ENCODE data around the gene IL7R. TPM values are rescaled to one million over a fixed set of nuclear protein-coding genes. Genes with fewer than 3 reads are reported as not detected.

The IL7R gene
- total and polyA plus RNA-seq, 2 of the 13 experiments (the other 11 are each of a cell fraction or from before 2014, with no cell fraction given): not detected

DNA sequence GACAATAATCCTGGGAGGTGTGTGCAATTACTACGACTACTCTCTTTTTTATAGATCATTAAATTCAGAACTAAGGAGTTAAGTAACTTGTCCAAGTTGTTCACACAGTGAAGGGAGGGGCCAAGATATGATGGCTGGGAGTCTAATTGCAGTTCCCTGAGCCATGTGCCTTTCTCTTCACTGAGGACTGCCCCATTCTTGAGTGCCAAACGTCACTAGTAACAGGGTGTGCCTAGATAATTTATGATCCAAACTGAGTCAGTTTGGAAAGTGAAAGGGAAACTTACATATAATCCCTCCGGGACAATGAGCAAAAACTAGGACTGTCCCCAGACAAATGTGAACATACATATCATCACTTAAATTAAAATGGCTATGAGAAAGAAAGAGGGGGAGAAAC is 20.2 kb downstream of the IL7R start:
- Histone ChIP-seq H3K9me3 (ENCODE audit: low read length) (no peaks in the 10 kb centered on the region), H3K27me3 (ENCODE audit: control insufficient read depth in 1 of 2, insufficient read depth in 2 of 2, low read length in 2 of 2) (no peaks in the 10 kb centered on the region), H3K36me3 (replicated peaks in 1 of 2; ENCODE audit: control insufficient read depth in 1 of 2, insufficient read depth in 2 of 2, low read length in 2 of 2) (no peaks in the 10 kb centered on the region), H3K9ac (ENCODE audit: insufficient read depth, low read depth, low read length) (no peak overlapping the region), H3K4me2 (ENCODE audit: low read depth, low read length) (no peak overlapping the region), H4K20me1 (ENCODE audit: insufficient read depth, low read length) (no peaks in the 10 kb centered on the region), H3K4me1 (ENCODE audit: insufficient read depth, low read length) (no peaks in the 10 kb centered on the region), H3K4me3 (replicated peaks in 1 of 3; ENCODE audit: insufficient read depth in 1 of 3, low read depth in 2 of 3, low read length in 3 of 3) (no peak overlapping the region), H3K27ac (ENCODE audit: extremely low read length, insufficient read depth, low read length) (no peak overlapping the region), H2AFZ (ENCODE audit: low read length) (no peak overlapping the region), H3K79me2 (ENCODE audit: insufficient read depth, low read length) (no peaks in the 10 kb centered on the region)
- intact Hi-C loops (cut with micrococcal nuclease; ENCODE audit: unreplicated experiment): no loop called here
- DNase-seq (ENCODE audit: low spot score) (no peak), ATAC-seq (no peak), FAIRE-seq (no peak)
- CTCF ChIA-PET (ENCODE audit: low intra/inter-chr PET ratio, low total read pairs): no interaction called here
- no TSS peak for BruUV-seq (replicated peaks)
- TF ChIP-seq ZNF790 (CRISPR knock-in tag; IDR thresholded peaks at IDR 0.05; ENCODE audit: borderline replicate concordance) (no peak), CBX5 (CRISPR knock-in tag; IDR thresholded peaks at IDR 0.05; ENCODE audit: borderline replicate concordance) (no peak), MBNL3 (CRISPR knock-in tag; conservative IDR thresholded peaks at IDR 0.05) (no peak), NR2F2 (IDR thresholded peaks at IDR 0.05; ENCODE audit: borderline replicate concordance, low read depth) (no peak), SALL1 (CRISPR knock-in tag; IDR thresholded peaks at IDR 0.05) (no peak)
- TF ChIP-seq, protein P1, sequence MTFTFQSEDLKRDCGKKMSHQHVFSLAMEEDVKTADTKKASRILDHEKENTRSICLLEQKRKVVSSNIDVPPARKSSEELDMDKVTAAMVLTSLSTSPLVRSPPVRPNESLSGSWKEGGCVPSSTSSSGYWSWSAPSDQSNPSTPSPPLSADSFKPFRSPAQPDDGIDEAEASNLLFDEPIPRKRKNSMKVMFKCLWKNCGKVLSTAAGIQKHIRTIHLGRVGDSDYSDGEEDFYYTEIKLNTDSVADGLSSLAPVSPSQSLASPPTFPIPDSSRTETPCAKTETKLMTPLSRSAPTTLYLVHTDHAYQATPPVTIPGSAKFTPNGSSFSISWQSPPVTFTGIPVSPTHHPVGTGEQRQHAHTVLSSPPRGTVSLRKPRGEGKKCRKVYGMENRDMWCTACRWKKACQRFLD (CRISPR knock-in tag; IDR thresholded peaks at IDR 0.05; ENCODE audit: borderline replicate concordance): no peak
- POLR2A ChIA-PET: no interaction called here
- WGBS (ENCODE audit: low lambda C conversion rate): 4% methylated on average over 3 of the region's 3 CpGs
- in situ Hi-C loops (cut with HindIII; ENCODE audit: extremely low pct_ligation_motif_present, low pct_unique_long_range_greater_than_20kb): no loop called here

DNA sequence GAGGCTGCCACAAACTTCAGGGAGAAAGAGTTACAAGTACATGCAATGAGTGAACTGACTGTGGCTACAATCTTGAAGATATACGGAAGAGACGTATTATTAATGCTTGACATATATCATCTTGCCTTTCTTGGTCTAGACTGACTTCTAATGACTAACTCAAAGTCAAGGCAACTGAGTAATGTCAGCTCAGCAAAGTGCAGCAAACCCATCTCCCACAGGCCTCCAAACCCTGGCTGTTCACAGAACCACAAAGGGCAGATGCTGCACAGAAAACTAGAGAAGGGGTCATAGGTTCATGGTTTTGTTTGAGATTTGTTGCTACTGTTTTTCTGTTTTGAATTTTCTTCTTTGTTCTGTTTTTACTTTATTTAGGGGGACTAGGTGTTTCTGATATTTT is 21.0 kb downstream of the IL7R start:
- no peaks in the 10 kb centered on the region for H3K4me1 ChIP-seq (ENCODE audit: insufficient read depth, low read length)
- DNase-seq (ENCODE audit: low spot score) (no peak), ATAC-seq (no peak), FAIRE-seq (no peak)
- 0% methylated on average over 2 of the region's 2 CpGs for WGBS (ENCODE audit: low lambda C conversion rate)
- POLR2A ChIA-PET: no interaction called here
- H3K9ac ChIP-seq (ENCODE audit: insufficient read depth, low read depth, low read length): no peak overlapping the region
- BruUV-seq (replicated peaks): no TSS peak
- intact Hi-C loops (cut with micrococcal nuclease; ENCODE audit: unreplicated experiment): no loop called here
- no peaks in the 10 kb centered on the region for H3K27me3 ChIP-seq (ENCODE audit: control insufficient read depth in 1 of 2, insufficient read depth in 2 of 2, low read length in 2 of 2)
- no peak overlapping the region for H3K4me2 ChIP-seq (ENCODE audit: low read depth, low read length)
- H3K9me3 ChIP-seq (ENCODE audit: low read length): no peaks in the 10 kb centered on the region
- no peak overlapping the region for H3K27ac ChIP-seq (ENCODE audit: extremely low read length, insufficient read depth, low read length)
- in situ Hi-C loops (cut with HindIII; ENCODE audit: extremely low pct_ligation_motif_present, low pct_unique_long_range_greater_than_20kb): no loop called here
- no peaks in the 10 kb centered on the region for H3K36me3 ChIP-seq (replicated peaks in 1 of 2; ENCODE audit: control insufficient read depth in 1 of 2, insufficient read depth in 2 of 2, low read length in 2 of 2)
- H3K79me2 ChIP-seq (ENCODE audit: insufficient read depth, low read length): no peaks in the 10 kb centered on the region
- CTCF ChIA-PET (ENCODE audit: low intra/inter-chr PET ratio, low total read pairs): no interaction called here
- no peaks in the 10 kb centered on the region for H4K20me1 ChIP-seq (ENCODE audit: insufficient read depth, low read length)
- H2AFZ ChIP-seq (ENCODE audit: low read length): no peak overlapping the region
- H3K4me3 ChIP-seq (replicated peaks in 1 of 3; ENCODE audit: insufficient read depth in 1 of 3, low read depth in 2 of 3, low read length in 3 of 3): no peak overlapping the region
- no peak for TF ChIP-seq ZNF746 (CRISPR knock-in tag; IDR thresholded peaks at IDR 0.05)
- no peak for TF ChIP-seq FIP1L1 (IDR thresholded peaks at IDR 0.05; ENCODE audit: borderline replicate concordance, insufficient read depth, low read depth, low read length)
- TF ChIP-seq MATR3 (CRISPR knock-in tag; IDR thresholded peaks at IDR 0.05): no peak
- TF ChIP-seq SRF (IDR thresholded peaks at IDR 0.05; ENCODE audit: low read depth, low read length): no peak
- TF ChIP-seq NKX3-1 (CRISPR knock-in tag; IDR thresholded peaks at IDR 0.05): no peak
- TF ChIP-seq, protein P2, sequence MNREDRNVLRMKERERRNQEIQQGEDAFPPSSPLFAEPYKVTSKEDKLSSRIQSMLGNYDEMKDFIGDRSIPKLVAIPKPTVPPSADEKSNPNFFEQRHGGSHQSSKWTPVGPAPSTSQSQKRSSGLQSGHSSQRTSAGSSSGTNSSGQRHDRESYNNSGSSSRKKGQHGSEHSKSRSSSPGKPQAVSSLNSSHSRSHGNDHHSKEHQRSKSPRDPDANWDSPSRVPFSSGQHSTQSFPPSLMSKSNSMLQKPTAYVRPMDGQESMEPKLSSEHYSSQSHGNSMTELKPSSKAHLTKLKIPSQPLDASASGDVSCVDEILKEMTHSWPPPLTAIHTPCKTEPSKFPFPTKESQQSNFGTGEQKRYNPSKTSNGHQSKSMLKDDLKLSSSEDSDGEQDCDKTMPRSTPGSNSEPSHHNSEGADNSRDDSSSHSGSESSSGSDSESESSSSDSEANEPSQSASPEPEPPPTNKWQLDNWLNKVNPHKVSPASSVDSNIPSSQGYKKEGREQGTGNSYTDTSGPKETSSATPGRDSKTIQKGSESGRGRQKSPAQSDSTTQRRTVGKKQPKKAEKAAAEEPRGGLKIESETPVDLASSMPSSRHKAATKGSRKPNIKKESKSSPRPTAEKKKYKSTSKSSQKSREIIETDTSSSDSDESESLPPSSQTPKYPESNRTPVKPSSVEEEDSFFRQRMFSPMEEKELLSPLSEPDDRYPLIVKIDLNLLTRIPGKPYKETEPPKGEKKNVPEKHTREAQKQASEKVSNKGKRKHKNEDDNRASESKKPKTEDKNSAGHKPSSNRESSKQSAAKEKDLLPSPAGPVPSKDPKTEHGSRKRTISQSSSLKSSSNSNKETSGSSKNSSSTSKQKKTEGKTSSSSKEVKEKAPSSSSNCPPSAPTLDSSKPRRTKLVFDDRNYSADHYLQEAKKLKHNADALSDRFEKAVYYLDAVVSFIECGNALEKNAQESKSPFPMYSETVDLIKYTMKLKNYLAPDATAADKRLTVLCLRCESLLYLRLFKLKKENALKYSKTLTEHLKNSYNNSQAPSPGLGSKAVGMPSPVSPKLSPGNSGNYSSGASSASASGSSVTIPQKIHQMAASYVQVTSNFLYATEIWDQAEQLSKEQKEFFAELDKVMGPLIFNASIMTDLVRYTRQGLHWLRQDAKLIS (CRISPR knock-in tag; IDR thresholded peaks at IDR 0.05): no peak
- no peak for TF ChIP-seq SIX1 (CRISPR knock-in tag; IDR thresholded peaks at IDR 0.05; ENCODE audit: borderline replicate concordance)
- no peak for TF ChIP-seq ZNF782 (CRISPR knock-in tag; IDR thresholded peaks at IDR 0.05; ENCODE audit: borderline replicate concordance)
- no peak for TF ChIP-seq SPEN (CRISPR knock-in tag; IDR thresholded peaks at IDR 0.05; ENCODE audit: low read depth)
- no peak for TF ChIP-seq ZSCAN20 (CRISPR knock-in tag; IDR thresholded peaks at IDR 0.05; ENCODE audit: borderline replicate concordance)

Measured in HepG2 (cell line).